GM21515 (cell line): ENCODE data around the gene CABS1.

Experiments
- ATAC-seq: cut with Tn5 transposase; IDR thresholded peaks from one replicate; pipeline ENCODE4 v1.9.1; 2021; ENCODE audit not compliant: unreplicated experiment

CABS1 gene

DNA sequence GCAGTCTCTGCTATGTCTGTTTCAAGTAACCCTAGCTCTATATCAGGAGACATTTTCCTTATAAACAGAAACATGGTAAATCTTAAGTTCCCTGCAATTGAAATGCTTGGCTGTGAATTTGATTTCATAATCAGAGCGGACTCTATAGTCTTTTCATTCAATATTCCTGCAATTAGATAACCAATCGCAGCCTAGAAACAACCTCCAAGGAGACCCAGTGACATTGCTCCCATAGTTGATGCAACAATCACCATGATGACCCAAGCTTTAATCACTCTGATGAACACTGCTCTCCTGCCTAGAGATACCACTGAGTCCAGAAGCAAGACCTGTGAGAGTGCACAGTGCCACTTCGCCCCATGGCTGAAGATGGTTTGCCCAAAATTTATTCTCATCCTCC lies at the start of gene CABS1:
Gene CABS1, plus strand, starts transcription at position 301 of the 400 bp plus-strand sequence. Its CDS starts 59 bp downstream, at position 360.
- ATAC-seq = no peak

- ATAC-seq = no peak
Observed at GRCh38 chr4:70288651-70289050, 46.1 kb upstream of the CABS1 start.

- ATAC-seq = no peak
Observed at GRCh38 chr4:70291341-70291740, 43.4 kb upstream of the CABS1 start.

DNA sequence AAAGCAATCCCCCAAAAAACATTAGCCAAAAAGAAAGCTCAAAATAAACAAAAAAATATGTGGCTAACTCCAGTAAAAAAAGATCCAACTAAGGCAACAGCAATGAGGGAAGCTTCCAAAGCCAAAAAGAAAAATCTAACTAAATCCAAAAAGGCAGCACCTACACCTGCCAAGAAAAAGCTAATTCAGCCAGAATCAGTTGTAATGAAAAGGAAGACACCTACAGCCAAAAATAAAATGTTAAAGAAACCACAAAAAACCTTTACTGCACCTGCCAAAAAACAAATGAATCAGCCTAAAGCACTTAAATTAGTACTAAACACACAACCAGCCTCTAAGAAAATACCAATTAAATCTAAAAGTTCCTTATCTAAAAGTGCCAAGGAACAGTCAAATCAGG lies 37.2 kb upstream of the CABS1 start:
- no peak for ATAC-seq

DNA sequence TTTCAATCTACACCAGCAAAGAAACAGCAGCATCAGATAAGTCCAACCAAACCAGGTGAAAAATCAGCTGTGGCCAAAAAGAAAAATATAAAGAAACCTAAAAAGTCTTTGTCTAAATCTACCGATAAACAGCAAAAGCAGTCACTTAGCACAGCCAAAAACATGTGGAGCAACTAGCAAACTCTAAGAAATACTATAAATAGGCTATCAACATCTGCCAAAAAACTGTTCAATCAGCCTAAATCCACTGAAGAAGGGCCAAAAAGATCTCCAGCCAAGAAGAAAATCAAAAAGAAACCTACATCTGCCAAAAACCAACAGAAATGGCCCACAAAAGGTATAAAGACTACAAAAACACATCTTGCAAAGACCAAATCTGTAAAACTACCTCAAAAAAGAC lies 36.7 kb upstream of the CABS1 start:
- no peak for ATAC-seq

GRCh38 chr4:70299643-70300042 lies 35.1 kb upstream of the CABS1 start:
- no peak for ATAC-seq

- no peak for ATAC-seq
Observed at GRCh38 chr4:70300215-70300614, 34.6 kb upstream of the CABS1 start.

- no peak for ATAC-seq
Observed at GRCh38 chr4:70303090-70303489, 31.7 kb upstream of the CABS1 start.

DNA sequence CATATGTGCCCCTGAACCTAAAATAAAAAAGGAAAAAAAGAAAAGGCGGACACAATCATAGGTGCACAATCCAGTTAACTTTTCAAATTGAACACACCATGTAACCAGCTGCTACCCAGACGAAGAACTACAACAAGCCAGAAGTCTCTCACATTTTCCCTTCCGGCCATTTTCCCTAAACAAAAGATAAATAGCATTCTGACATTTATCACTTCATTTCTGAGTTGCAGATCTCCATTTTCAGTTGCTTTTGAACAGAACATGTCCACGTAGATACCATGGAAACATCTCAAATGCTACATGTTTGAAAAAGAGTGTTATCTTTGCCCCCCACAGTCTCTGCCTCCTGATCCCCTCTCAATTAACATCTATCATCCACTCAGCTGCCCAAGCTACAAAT lies 29.2 kb upstream of the CABS1 start:
- no peak for ATAC-seq

GRCh38 chr4:70306076-70306475 lies 28.7 kb upstream of the CABS1 start:
- ATAC-seq = no peak

DNA sequence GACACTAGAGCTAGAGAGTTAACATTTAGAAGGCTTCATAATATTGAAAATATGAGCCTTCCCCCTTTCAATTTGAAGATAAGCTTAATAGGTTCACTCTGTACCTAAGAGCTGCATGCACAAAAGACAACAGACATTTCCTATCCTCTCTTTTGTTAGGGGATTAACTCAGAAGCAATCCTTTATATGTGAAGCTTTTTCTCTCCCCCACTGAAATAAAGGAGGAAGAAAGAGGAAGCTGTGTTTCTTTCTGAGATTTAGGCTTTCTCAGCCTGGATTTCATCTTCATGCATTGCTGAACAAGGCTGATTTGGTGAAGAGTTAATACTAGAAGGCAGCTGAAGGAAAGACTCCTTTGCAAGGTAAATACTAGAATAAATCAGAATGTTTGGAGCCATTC lies 21.0 kb upstream of the CABS1 start:
- no peak for ATAC-seq

DNA sequence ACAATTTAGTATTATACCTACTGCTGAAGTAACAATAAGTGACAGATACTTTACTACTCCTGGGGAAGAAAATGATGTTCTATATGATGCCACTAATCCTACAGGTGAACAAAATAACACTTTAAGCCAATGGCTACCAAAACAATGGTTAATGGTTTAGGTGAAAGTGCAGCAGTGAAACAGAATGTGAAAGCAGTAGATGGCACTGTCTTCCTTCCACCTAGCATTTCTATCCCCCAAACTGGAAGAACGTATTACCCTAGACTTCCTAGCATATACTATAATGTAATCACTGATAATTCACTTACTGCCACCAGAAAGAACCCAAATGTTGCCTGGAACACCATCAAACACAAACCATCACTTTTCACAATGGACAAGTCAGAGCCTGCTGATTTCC lies 18.9 kb upstream of the CABS1 start:
- peak; percentile 63 for ATAC-seq

DNA sequence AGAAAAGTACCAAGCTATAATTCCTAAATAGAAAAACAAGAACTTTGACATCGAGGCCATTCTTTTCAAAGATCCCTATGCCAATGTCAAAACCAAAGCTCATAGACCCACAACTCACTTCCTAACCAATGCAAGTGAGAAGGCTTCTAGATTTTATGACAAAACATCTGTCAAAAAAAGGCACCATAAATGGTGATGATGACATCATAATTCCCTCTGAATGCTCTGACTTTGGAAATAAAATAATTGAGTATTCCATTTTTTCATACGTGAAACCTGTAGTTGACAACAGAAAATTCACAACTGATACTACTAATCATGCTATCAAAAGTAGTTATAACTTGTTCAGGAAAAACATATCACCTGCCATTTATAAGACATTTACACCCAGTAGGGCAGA lies 8.7 kb upstream of the CABS1 start:
- ATAC-seq = no peak

DNA sequence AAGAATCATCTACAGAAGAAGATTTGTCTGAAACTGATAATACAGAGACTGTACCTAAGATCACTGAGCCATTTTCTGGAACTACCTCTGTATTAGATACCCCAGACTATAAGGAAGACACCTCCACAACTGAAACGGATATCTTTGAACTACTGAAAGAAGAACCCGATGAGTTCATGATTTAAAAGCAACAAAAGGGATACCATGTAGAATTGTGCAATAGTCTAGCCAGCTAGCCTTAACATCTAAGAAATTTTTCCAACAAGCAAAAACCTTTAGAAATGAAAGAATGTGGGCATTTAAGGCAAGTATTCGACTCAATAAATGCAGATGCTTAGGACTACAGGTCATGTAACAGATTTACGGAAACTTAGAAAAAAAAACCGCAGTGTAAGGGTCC lies 1.3 kb downstream of the CABS1 start:
- no peak for ATAC-seq

GRCh38 chr4:70337886-70338420 lies 3.2 kb downstream of the CABS1 start:
- no peak for ATAC-seq

DNA sequence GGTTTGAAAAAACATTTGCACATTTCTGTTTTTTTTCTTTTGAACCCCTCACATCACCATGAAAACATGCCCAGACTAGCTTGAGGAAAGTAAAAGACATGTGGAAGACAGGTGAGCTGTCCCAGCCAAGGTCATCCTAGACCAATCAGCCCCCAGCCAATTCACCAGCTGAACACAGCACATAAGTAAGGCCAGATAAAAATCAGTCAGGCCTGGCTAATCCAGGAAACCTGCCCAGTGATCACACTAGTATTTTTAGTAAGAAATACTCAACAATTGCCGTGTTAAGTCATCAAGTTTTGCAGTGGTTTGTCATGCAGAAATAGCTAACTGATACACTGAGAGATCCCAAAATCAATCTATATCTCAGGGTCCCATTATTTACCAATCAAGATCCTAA lies 21.4 kb downstream of the CABS1 start:
- no peak for ATAC-seq

DNA sequence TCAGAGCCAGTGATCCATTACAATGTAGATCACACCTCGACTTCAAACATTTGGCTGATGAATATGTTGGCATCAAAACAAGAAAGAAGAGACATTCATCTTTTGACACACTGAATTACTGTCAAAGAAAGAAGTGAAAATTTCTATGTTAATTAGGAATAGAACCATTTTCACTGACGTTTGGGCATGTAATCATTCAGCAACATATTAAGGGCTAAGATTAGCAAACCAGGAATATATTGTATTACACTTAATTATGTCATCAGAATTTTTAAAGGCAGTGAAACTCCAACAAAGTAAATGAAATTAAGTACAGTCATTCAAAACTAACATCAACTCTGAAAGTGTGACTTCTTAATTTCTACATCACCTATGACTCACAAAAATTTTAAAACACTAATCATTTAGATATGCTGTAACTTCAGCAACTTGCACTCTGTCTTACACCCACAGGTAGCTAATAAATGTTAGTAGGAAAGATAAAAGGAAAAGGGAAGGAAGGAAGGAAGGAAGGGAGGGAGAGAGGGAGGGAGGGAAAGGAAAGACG lies 24.4 kb downstream of the CABS1 start:
- ATAC-seq = no peak

DNA sequence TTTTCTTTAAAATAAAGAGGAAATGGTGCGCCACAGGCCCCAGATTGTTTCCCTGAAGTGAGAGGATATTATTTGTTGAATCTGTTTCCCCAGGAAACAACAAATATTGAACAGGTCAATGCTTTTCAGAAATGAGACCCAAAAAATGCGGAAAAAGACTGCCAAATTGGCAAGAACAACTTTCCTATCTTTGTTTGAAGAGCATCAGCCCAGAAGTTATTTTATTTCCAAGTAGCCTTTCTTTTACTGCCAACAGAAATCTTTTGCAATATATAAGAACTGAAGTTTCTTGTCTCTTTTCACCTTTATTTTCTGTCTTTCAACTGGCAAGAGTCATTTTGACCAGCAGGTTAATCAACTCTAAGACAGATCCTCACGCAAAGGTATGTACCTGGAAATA lies 25.7 kb downstream of the CABS1 start, which contains the start of gene SMR3A:
Gene SMR3A, plus strand, starts transcription at position 301 of the 400 bp plus-strand sequence. CDS start 1,356 bp downstream, outside the sequence.
- no peak for ATAC-seq

DNA sequence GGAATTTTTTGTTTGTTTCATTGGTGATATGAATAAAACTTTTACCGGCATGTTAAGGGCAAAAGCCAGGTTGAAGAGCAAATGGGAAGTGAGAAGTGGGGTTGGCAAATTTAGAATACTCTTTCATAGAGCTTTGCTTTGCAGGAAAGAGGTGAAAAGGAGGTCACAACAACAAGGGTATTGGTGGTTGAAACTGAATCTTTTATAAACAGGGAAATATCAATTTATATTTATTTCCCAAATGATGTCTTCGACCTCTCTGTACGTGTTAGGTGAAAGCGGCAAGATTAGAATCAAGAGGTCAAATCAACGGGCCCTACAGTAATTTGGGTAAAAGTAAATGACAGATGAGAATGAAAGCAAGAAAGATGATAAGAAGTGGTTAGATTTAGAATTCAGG lies 29.2 kb downstream of the CABS1 start:
- ATAC-seq = no peak

DNA sequence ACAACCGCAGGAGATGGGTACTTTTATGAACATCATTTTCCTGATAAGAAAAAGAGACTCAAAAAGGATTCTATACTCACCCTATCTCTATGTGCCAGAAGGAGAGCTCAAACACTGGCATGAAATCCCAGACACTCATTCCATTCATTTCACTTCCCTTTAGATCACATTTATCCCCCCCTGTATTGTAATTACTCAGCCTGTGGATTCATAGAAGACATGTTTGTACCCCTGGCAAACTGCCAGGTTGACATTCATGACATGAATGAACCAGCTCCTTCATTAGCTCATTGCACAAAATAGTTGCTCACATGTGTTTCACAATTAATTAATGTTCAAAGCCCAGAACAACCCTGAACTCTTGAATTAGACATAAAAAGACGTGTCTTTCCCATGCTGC lies 30.7 kb downstream of the CABS1 start:
- ATAC-seq = no peak

- no peak for ATAC-seq
Observed at GRCh38 chr4:70367813-70368212, 33.0 kb downstream of the CABS1 start.

- ATAC-seq = no peak
Observed at GRCh38 chr4:70371987-70372386, 37.2 kb downstream of the CABS1 start.

- no peak for ATAC-seq
Observed at GRCh38 chr4:70372760-70373159, 38.0 kb downstream of the CABS1 start.
